Naive thymus-derived CD4-positive, alpha-beta T cell (primary cell): Measurements from ENCODE around the gene MTA2. TPM values are rescaled to one million over a fixed set of nuclear protein-coding genes. Genes with fewer than 3 reads are reported as not detected.

Source experiments
- ATAC-seq: fragments of 150-1000 bp; cut with Tn5 transposase; 2 replicates; pipeline ENCODE4 v1.10.0; 2021; ENCODE audit warnings: mild to moderate bottlenecking, moderate library complexity
- CTCF ChIA-PET: fragments of 350-600 bp; sonication (Branson Sonifier 250); formaldehyde crosslinking; loops from one replicate; lab custom pipeline; 2021; ENCODE audit warnings: antibody characterized with exemption; lab: Charles Lee
- POLR2A ChIA-PET: fragments of 350-600 bp; sonication (Branson Sonifier 250); formaldehyde crosslinking; loops from one replicate; lab custom pipeline; 2021; ENCODE audit warnings: antibody characterized with exemption, inconsistent platforms; lab: Charles Lee
- DNase-seq, 9 donors: peaks; one replicate each; pipeline versions ENCODE4 v3.0.0 to v3.0.0-alpha.2; 2020 to 2022; ENCODE audit warnings: mixed read lengths in 1 of 9
- H3K27ac ChIP-seq: one replicate; pipeline ENCODE4 v1.7.0; 2013; ENCODE audit warnings: mild to moderate bottlenecking, low read depth, low read length, moderate library complexity
- H3K27me3 ChIP-seq, 2 donors: one replicate each; pipeline ENCODE4 v1.7.0; 2013; ENCODE audit warnings: low read length in 2 of 2, mild to moderate bottlenecking in 2 of 2, moderate library complexity in 2 of 2; ENCODE audit not compliant: control insufficient read depth in 2 of 2, insufficient read depth in 2 of 2
- H3K36me3 ChIP-seq, 3 experiments: 1 replicate in 2 of 3; 2 replicates in 1 of 3; pipeline ENCODE4 v1.7.0; 2013; ENCODE audit warnings: low read length in 3 of 3, mild to moderate bottlenecking in 3 of 3, moderate library complexity in 1 of 3; ENCODE audit not compliant: insufficient read depth in 3 of 3, control insufficient read depth in 2 of 3
- H3K4me1 ChIP-seq, 2 donors: one replicate each; pipeline ENCODE4 v1.7.0; 2013; ENCODE audit warnings: low read length in 2 of 2, mild to moderate bottlenecking in 2 of 2, moderate library complexity in 1 of 2; ENCODE audit not compliant: control insufficient read depth in 2 of 2, insufficient read depth in 2 of 2
- H3K4me3 ChIP-seq: 2 replicates; pipeline ENCODE4 v1.7.0; 2013; ENCODE audit warnings: mild to moderate bottlenecking, low read length
- H3K9me3 ChIP-seq, 3 experiments: 1 replicate in 2 of 3; 2 replicates in 1 of 3; pipeline ENCODE4 v1.7.0; 2013; ENCODE audit warnings: low read length in 3 of 3; ENCODE audit not compliant: control insufficient read depth in 2 of 3
- H3K27ac Mint-ChIP-seq, 9 donors: one replicate each; pipeline ENCODE4 v1.8.0; 2020 to 2022; ENCODE audit warnings: mixed read lengths in 9 of 9, mild to moderate bottlenecking in 8 of 9, moderate library complexity in 5 of 9, inconsistent platforms in 2 of 9
- H3K27me3 Mint-ChIP-seq, 5 donors: one replicate each; pipeline ENCODE4 v1.8.0; 2021 to 2022; ENCODE audit warnings: mixed read lengths in 5 of 5, mild to moderate bottlenecking in 1 of 5
- H3K36me3 Mint-ChIP-seq, 5 donors: one replicate each; pipeline ENCODE4 v1.8.0; 2020 to 2022; ENCODE audit warnings: mixed read lengths in 5 of 5, mild to moderate bottlenecking in 3 of 5, inconsistent platforms in 1 of 5
- H3K4me1 Mint-ChIP-seq, 7 donors: one replicate each; pipeline ENCODE4 v1.8.0; 2020 to 2022; ENCODE audit warnings: mixed read lengths in 7 of 7, mild to moderate bottlenecking in 3 of 7, inconsistent platforms in 1 of 7
- H3K4me3 Mint-ChIP-seq, 10 donors: one replicate each; pipeline ENCODE4 v1.8.0; 2020 to 2022; ENCODE audit warnings: mild to moderate bottlenecking in 10 of 10, mixed read lengths in 10 of 10, moderate library complexity in 6 of 10, inconsistent platforms in 2 of 10
- H3K9me3 Mint-ChIP-seq, 11 donors: one replicate each; pipeline ENCODE4 v1.8.0; 2020 to 2022; ENCODE audit warnings: mixed read lengths in 11 of 11, mild to moderate bottlenecking in 4 of 11, inconsistent platforms in 1 of 11, moderate library complexity in 1 of 11
- intact Hi-C, 2 donors: fragments of 100-400 bp; cut with micrococcal nuclease; formaldehyde crosslinking; loops; one replicate each; pipeline ENCODE4 v1.15.1; 2023
- polyA plus RNA-seq, 2 donors: library from polyadenylated mRNA; unstranded; fragments of 300-500 nt; fragmentation: Illumina TruSeq; gene quantifications; one replicate each; pipeline ENCODE4 v1.2.3, GENCODE V29; 2021
- total RNA-seq, 6 experiments: library from RNA in 5 of 6; stranded (reverse) in 5 of 6; gene quantifications; 1 replicate in 5 of 6; 2 replicates in 1 of 6; pipeline ENCODE4 v1.2.3 and lab custom pipeline; 2021 to 2026

The MTA2 gene
- total and polyA plus RNA-seq, 7 experiments from 2014 or later = 25.6 to 238 (median 178) TPM

DNA sequence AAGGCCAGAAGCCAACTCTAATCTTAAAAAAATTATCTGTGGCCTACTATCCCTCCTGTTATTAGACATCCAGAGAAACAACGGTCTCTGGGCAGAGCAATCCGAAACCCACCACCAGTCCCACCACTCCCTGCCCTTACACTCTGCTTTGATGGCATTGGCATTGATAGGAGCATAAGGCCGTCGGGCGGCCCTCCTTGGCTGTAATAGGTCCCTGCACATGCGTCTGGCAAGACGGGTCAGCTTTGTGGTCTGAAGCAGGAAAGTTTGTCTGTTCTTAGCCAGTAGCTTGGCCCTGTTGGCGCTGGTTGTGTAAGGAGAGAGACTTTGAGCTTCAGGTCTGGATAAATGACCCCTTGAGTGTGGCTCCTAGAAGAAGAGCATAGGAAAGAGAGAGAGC, 6.5 kb downstream of the MTA2 start:
- Mint-ChIP-seq H3K4me1 (peaks cover 48 to 84% (median 73%) of the 10 kb centered on the region in 7 donors), H3K36me3 (peaks cover 16 to 58% (median 50%) of the 10 kb centered on the region in 5 donors), H3K9me3 (peaks cover 0 to 5% (median 0%) of the 10 kb centered on the region in 11 donors), H3K27me3 (peaks cover 0 to 4% (median 0%) of the 10 kb centered on the region in 5 donors), H3K27ac (peak overlapping the region in 8 of 9 donors; percentile 4 to 99 (median 64)), H3K4me3 (no peak overlapping the region)
- peaks cover 34 to 43% of the 10 kb centered on the region in 2 donors for H3K4me1 ChIP-seq
- H3K27me3 ChIP-seq = no peaks in the 10 kb centered on the region
- ChIA-PET POLR2A (interaction anchor here (0.8 to 15.2 kb wide), 11 partner anchors 13 to 261 kb away, joined by 3 to 269 read pairs (median 4); partner anchors contain the start of genes B3GAT3, BSCL2, C11orf98 and CSKMT), CTCF (interaction anchor here (0.7 to 1.5 kb wide), 6 partner anchors 15 to 85 kb away, joined by 3 to 4 read pairs (median 3); no protein-coding TSS in a partner anchor)
- DNase-seq = no peak
- no peak for ATAC-seq
- no peak overlapping the region for H3K4me3 ChIP-seq
- intact Hi-C loops = no loop called here
- H3K9me3 ChIP-seq = no peaks in the 10 kb centered on the region
- H3K36me3 ChIP-seq = peaks cover 12 to 56% (median 39%) of the 10 kb centered on the region in 3 experiments
- no peak overlapping the region for H3K27ac ChIP-seq

DNA sequence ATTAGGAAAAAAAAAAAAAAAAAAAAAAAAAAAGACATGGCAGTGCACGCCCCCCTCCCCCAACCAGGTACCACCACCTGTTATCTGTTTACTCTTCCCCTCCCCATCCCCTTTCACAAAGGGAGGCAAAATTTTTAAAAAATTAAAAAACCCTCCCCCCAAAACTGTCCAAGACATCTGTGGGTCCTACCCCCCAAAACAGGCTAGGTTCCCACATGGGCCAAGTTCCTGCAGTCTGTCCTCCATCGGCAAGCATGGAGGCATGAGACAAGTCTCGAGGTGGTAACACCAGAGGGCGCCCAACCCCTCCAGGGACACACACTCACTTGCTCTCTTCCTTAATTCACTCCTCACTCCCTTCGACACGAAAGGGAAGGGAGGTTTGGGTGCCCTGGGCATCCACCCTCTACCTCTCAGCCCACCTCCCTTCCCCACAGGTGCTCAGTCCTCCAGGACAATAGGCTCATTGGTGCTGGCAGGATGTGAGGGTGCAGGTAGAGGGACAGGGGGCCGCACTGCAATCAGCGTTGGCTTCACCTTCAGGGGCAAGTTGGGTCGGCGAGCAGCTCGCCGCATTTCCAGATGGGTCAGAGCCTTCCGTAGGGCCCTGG, 8.1 kb downstream of the MTA2 start:
- Mint-ChIP-seq H3K9me3 (peaks cover 0 to 4% (median 0%) of the 10 kb centered on the region in 11 donors), H3K27ac (peak overlapping the region; percentile 87 to 99 (median 97)), H3K27me3 (peaks cover 0 to 4% (median 0%) of the 10 kb centered on the region in 5 donors), H3K36me3 (peaks cover 10 to 42% (median 34%) of the 10 kb centered on the region in 5 donors), H3K4me3 (peak overlapping the region; percentile 63 to 100 (median 81)), H3K4me1 (peaks cover 35 to 81% (median 68%) of the 10 kb centered on the region in 7 donors)
- Histone ChIP-seq H3K4me3 (no peak overlapping the region), H3K36me3 (peaks cover 12 to 57% (median 39%) of the 10 kb centered on the region in 3 experiments), H3K27me3 (no peaks in the 10 kb centered on the region), H3K27ac (peak overlapping the region; percentile 86), H3K4me1 (peaks cover 21 to 47% of the 10 kb centered on the region in 2 donors), H3K9me3 (no peaks in the 10 kb centered on the region)
- ATAC-seq (peak; percentile 22), DNase-seq (peak; percentile 56 to 76 (median 73))
- intact Hi-C loops = loop anchor here (1.0 to 5.0 kb wide), 6 partner anchors 19 to 269 kb away; partner anchors contain the start of genes EML3 (in 1 of the 2), GANAB (in 1 of the 2), HNRNPUL2 (in 1 of the 2) and STX5 (in 1 of the 2)
- ChIA-PET POLR2A (interaction anchor here (0.9 to 15.2 kb wide), 27 partner anchors 7 to 288 kb away, joined by 3 to 269 read pairs (median 26); partner anchors contain the start of genes B3GAT3, BSCL2, C11orf98 and CSKMT), CTCF (interaction anchor here (0.8 to 3.7 kb wide), 13 partner anchors 8 to 288 kb away, joined by 3 to 31 read pairs (median 6); partner anchors contain the start of genes C11orf98, CSKMT, EEF1G and EML3)

DNA sequence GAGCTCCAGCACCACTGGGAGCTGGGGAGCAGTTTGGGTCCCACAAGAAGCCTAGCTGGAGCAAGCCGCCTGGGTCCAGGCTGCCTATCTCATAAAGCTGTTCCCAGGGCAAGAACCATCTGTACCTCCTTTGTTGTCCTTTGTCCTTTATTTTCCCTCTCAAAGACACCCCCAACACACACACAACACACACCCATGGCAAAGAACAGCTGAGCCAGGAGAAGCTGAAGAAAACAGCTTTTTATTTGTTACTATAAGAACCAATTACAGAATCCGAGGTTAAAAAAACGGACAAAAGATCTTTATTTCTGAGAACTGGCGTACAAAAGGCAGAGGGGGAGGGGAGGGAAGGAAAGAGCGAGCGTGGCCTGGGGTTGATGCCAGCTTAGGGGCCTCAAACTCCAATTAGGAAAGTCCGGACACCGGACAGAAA, 8.7 kb downstream of the MTA2 start:
- Mint-ChIP-seq H3K27ac (peak overlapping the region; percentile 87 to 99 (median 95)), H3K4me3 (peak overlapping the region in 9 of 10 donors; percentile 5 to 100 (median 43)), H3K36me3 (peaks cover 8 to 38% (median 28%) of the 10 kb centered on the region in 5 donors), H3K4me1 (peaks cover 30 to 75% (median 63%) of the 10 kb centered on the region in 7 donors), H3K27me3 (peaks cover 0 to 4% (median 0%) of the 10 kb centered on the region in 5 donors), H3K9me3 (peaks cover 0 to 4% (median 0%) of the 10 kb centered on the region in 11 donors)
- CTCF ChIA-PET = interaction anchor here (0.9 to 3.7 kb wide), 19 partner anchors 9 to 288 kb away, joined by 3 to 31 read pairs (median 6); partner anchors contain the start of genes B3GAT3, BSCL2, C11orf98 and CSKMT
- ATAC-seq (no peak), DNase-seq (no peak)
- peaks cover 15 to 42% of the 10 kb centered on the region in 2 donors for H3K4me1 ChIP-seq
- peak overlapping the region; percentile 86 for H3K27ac ChIP-seq
- intact Hi-C loops = loop anchor here (1.0 to 5.0 kb wide), 6 partner anchors 19 to 269 kb away; partner anchors contain the start of genes EML3 (in 1 of the 2), GANAB (in 1 of the 2), HNRNPUL2 (in 1 of the 2) and STX5 (in 1 of the 2)
- H3K9me3 ChIP-seq = no peaks in the 10 kb centered on the region
- POLR2A ChIA-PET = interaction anchor here (0.9 to 15.2 kb wide), 27 partner anchors 7 to 288 kb away, joined by 3 to 269 read pairs (median 26); partner anchors contain the start of genes B3GAT3, BSCL2, C11orf98 and CSKMT
- peak overlapping the region; percentile 69 for H3K4me3 ChIP-seq
- H3K36me3 ChIP-seq = peaks cover 7 to 57% (median 34%) of the 10 kb centered on the region in 3 experiments
- H3K27me3 ChIP-seq = no peaks in the 10 kb centered on the region

DNA sequence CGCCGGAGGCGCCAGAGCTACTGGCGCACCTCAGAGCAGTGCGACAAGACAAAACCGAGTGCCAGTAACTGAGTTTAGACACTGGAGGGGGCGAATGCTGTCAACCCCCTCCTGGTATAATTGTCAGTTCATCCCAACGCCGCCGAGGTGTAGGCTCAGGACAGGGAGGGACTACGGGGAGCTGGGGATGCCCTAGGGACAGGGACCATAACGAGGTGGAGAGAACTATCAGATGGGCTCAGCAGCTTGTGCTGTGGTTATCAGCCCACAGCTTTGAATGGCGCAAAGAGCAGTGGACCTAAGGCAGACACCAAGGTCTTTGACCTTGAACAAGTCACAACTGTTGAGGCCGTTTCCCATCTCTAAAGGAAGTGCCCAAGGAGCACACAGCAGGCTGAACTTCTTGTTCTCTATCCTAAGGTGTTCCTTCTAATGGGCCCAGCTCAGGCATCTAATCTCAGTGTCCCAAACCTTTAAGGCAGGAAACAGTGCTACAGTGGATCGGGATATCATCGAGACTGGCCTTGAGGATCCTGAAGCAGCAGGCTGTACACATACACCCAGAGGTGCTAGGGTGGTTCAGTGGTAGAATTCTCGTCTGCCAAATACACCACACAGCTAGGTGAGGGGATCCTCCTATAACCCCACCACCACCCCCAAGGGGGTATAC, 9.4 kb downstream of the MTA2 start:
- no peak for ATAC-seq
- Mint-ChIP-seq H3K27ac (peak overlapping the region; percentile 92 to 99 (median 96)), H3K36me3 (peaks cover 5 to 35% (median 22%) of the 10 kb centered on the region in 5 donors)

DNA sequence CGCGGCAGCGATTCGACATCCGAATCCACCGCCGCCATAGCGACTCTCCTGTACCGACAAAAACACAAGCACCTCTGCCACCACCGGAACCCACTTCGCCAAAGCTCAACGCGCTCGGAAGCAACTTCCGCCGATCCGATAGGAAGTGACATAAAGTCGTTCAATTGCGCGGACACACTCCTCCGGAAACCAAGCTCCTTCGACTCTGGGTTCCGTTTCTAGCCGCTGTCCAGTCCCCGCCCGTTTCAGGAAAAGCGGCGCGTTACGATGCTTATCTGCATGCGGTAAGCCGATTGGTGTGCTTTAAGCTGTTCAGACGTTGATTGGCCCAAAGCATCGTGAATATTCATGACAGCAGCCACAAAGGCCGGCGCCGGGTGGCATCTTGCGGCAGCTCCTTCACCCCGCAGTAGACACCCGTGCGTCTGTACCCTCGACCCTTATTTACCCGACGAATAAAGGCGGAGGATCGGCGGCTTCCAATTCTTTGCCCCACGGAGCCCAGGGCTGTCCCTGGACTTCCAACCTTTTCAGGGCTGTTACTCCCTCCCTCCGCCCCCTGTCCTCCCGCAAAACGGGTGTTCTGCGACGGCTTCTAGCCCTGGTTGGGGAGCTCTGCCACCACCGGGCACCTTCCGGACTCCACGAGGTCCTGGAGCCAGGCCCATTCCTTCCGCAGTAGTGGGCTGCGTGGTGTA, 10.1 kb downstream of the MTA2 start, which contains the start of gene TUT1:
TSS of gene TUT1 (minus strand) at position 76 of the 698 bp plus-strand sequence. CDS start at position 38, 38 bp downstream.
- intact Hi-C loops = loop anchor here (1.0 to 5.0 kb wide), 22 partner anchors 8 to 290 kb away; partner anchors contain the start of genes GANAB (in 2 of the 2), HNRNPUL2 (in 2 of the 2), INTS5 (in 2 of the 2) and UBXN1 (in 2 of the 2)
- H3K4me1 ChIP-seq = peaks cover 14 to 35% of the 10 kb centered on the region in 2 donors
- Mint-ChIP-seq H3K27me3 (peaks cover 0 to 4% (median 0%) of the 10 kb centered on the region in 5 donors), H3K4me1 (peaks cover 26 to 66% (median 52%) of the 10 kb centered on the region in 7 donors), H3K27ac (peak within 1 kb of the TSS; percentile 92 to 99 (median 96)), H3K9me3 (peaks cover 0 to 4% (median 0%) of the 10 kb centered on the region in 11 donors), H3K4me3 (peak within 1 kb of the TSS; percentile 87 to 100 (median 96)), H3K36me3 (peaks cover 5 to 31% (median 22%) of the 10 kb centered on the region in 5 donors)
- H3K27me3 ChIP-seq = no peaks in the 10 kb centered on the region
- ATAC-seq = peak; percentile 92
- POLR2A ChIA-PET = interaction anchor here (0.5 to 15.2 kb wide), 60 partner anchors 9 to 1749 kb away, joined by 3 to 269 read pairs (median 7); partner anchors contain the start of genes B3GAT3, BSCL2, C11orf98 and CCDC88B
- peaks cover 0 to 51% (median 21%) of the 10 kb centered on the region in 3 experiments for H3K36me3 ChIP-seq
- no peaks in the 10 kb centered on the region for H3K9me3 ChIP-seq
- peak; percentile 78 to 99 (median 98) for DNase-seq
- H3K4me3 ChIP-seq = peak within 1 kb of the TSS; percentile 82
- CTCF ChIA-PET = interaction anchor here (0.6 to 3.7 kb wide), 31 partner anchors 8 to 1698 kb away, joined by 3 to 31 read pairs (median 5); partner anchors contain the start of genes B3GAT3, BSCL2, C11orf98 and CSKMT
- peak within 1 kb of the TSS; percentile 94 for H3K27ac ChIP-seq

More for the DNA sequence above, 9.4 kb downstream of the MTA2 start:
- POLR2A ChIA-PET = interaction anchor here (0.7 to 15.2 kb wide), 56 partner anchors 8 to 1748 kb away, joined by 3 to 269 read pairs (median 8); partner anchors contain the start of genes B3GAT3, BSCL2, C11orf98 and CCDC88B
- intact Hi-C loops = loop anchor here in 1 of 2 donors (2.0 to 5.0 kb wide), 3 partner anchors 55 to 240 kb away; partner anchors contain the start of genes GANAB, HNRNPUL2, STX5 and TEX54
- Histone ChIP-seq H3K9me3 (no peaks in the 10 kb centered on the region), H3K27ac (peak overlapping the region; percentile 86), H3K4me1 (peaks cover 14 to 35% of the 10 kb centered on the region in 2 donors), H3K27me3 (no peaks in the 10 kb centered on the region), H3K4me3 (peak overlapping the region; percentile 69), H3K36me3 (peaks cover under 1 to 57% (median 26%) of the 10 kb centered on the region in 3 experiments)
- Mint-ChIP-seq H3K9me3 (peaks cover 0 to 4% (median 0%) of the 10 kb centered on the region in 11 donors), H3K4me3 (peak overlapping the region; percentile 87 to 100 (median 96)), H3K4me1 (peaks cover 26 to 68% (median 55%) of the 10 kb centered on the region in 7 donors), H3K27me3 (peaks cover 0 to 4% (median 0%) of the 10 kb centered on the region in 5 donors)
- CTCF ChIA-PET = interaction anchor here (0.6 to 3.7 kb wide), 28 partner anchors 7 to 430 kb away, joined by 3 to 31 read pairs (median 5); partner anchors contain the start of genes B3GAT3, BSCL2, C11orf98 and CSKMT
- DNase-seq = no peak
